Stimulated activated CD8-positive, alpha-beta memory T cell treated with anti-CD3 and anti-CD28 coated beads, Interleukin-4, amount 100 ng/mL, for 4 hours (primary cell): Measurements from ENCODE around the gene SLC7A4.
"Not testable (repeated sequence)": the region's sequence is repeated elsewhere in the genome, so short reads cannot be mapped to it uniquely, and the experiment has no call there.

Experiments used
- DNase-seq, 2 donors: peaks; one replicate each; pipeline ENCODE4 v3.0.0-alpha.2; 2020; ENCODE audit warnings: low read depth in 2 of 2, low spot score in 1 of 2

Gene SLC7A4

GRCh38 chr22:21022955-21023614 lies 9.3 kb downstream of the SLC7A4 start:
- DNase-seq = no peak

DNA sequence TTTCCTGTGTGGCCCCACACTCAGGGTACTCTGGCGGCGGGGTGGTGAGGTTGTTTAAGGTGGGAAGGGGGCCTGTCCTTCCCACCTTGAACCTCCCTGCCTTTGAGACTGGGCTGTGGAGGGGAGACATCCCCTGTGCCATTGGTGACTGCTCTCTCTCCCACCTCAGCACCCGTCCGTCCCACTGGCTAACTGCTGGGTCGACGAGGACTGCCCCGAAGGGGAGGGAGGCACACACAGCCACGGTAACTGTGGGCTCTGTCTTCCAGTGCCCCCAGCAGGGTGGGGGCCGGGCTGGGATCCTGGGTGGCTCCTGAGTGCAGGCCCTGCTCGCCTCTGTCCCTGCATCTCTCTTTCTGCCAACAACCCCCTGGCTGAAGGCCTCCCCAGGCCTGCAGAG lies 9.9 kb downstream of the SLC7A4 start:
- no peak for DNase-seq

GRCh38 chr22:21020802-21021429 lies 11.4 kb downstream of the SLC7A4 start:
- DNase-seq = no peak

DNA sequence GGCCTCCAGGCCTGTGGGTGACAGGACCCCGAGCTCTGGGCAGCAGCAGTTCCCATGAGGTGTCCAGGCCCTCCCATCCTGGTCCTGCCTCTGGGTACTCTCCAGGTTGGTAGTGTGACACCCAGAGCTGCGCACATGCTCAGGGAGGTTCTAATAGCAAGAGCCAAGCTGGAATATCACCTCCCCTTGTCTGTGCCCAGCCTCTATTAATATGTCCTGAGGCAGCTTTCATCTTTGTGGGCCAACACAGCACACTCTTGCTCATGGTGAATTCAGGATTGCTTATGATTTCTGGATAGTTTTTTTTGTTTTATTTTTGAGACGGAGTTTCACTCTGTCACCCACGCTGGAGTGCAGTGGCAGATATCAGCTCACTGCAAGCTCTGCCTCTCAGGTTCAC lies 14.0 kb downstream of the SLC7A4 start:
- DNase-seq = no peak

DNA sequence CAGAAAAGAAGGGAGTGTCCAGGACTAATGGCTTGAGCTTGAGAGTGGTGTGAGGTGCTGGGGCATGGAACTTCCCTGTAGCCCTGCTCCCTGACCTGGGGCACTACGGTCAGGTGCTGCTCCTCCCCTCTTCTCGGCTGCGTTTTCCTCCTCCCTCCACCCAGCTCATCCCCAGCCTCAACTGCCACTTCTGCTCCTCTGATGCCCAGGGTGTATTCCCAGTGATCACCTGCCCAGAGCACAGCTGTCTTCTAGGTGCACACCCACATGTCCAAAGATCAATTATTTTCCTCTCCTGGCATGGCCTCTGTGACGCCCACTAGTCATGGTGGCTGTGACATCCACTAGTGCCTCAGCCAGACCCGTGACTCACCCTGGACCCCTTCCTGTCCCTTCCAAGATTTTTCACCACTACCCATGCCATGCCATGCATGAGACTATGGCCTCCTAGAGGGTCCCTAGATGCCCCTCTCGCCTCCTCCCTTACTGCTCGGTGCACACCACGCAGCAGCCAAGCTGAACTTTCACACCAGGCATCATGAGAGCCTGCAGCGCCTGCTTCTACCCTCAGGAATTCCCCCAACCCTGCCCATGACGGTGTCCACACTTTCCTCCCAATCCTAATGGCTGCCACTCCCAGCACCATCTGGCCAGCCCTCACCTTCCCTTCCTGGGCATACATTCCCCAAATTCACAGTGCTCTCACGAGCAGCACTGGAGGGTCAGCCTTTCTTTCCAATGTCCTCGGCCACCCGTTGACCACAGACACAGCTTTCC lies 15.5 kb downstream of the SLC7A4 start:
- DNase-seq = no peak

DNA sequence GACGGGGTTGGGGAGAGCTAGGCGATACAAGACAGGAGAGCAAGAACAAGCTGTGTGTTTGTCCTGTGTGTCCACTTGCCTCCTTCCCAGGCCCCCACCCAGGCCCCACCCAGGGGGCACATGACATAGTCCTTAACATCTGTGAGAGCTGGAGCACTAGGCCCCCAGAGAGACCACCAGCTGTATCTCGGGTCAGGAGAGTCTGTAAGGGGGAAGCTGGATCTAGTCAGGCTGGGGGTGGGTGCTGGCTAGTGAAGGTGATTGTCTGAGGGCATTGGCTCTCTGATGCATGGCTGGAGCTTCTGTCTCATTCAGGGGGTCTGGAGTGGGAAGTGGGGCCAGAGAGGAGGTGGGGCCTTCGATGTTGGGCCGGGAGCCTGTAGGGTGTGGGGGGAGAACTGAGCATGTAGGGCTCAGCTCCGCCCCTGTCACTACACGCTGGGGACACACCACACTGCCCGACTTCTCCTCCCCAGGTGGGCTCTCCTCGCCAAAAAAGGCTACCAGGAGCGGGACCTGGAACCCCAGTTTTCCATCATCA lies 16.8 kb downstream of the SLC7A4 start:
- no peak for DNase-seq

DNA sequence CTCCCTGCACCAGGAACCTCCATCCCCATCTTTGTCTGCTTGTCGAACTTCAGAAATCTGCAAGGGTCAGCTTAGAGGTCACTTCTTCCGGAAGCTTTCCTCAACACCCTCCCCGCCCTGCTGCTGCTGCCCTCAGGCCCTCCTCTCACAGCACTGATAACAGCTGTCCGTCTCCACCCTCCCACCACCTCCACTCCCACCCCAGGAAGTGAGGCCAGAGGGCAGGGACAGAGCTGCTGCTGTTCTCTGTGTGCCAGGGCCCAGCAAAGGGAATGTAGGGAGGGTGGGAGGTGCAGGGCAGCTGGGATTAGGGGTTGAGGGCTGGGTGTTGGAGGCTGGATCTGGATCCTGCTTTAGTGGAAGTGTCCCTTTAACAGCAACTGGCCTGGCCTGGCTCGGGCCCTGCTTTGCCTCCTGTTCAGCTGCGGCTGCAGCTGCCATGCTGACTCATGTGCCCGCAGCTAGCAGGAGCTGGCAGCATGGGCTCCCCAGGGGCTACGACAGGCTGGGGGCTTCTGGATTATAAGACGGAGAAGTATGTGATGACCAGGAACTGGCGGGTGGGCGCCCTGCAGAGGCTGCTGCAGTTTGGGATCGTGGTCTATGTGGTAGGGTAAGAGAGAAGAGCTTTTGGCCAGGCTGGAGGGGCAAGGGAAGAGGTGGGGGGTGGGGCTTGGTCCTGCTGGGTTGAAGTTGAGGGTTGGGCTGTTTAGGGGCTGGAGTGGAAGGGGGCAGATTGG lies 17.5 kb downstream of the SLC7A4 start, which contains the start of gene P2RX6:
P2RX6 (plus strand) TSS at position 440 of the 740 bp plus-strand sequence; CDS start at position 450, 10 bp downstream.
- DNase-seq = no peak

GRCh38 chr22:21014202-21014725 lies 18.1 kb downstream of the SLC7A4 start:
- DNase-seq = peak; percentile 22 to 76

GRCh38 chr22:21013657-21014201 lies 18.6 kb downstream of the SLC7A4 start:
- no peak for DNase-seq

GRCh38 chr22:21012446-21013407 lies 19.6 kb downstream of the SLC7A4 start:
- DNase-seq = no peak

DNA sequence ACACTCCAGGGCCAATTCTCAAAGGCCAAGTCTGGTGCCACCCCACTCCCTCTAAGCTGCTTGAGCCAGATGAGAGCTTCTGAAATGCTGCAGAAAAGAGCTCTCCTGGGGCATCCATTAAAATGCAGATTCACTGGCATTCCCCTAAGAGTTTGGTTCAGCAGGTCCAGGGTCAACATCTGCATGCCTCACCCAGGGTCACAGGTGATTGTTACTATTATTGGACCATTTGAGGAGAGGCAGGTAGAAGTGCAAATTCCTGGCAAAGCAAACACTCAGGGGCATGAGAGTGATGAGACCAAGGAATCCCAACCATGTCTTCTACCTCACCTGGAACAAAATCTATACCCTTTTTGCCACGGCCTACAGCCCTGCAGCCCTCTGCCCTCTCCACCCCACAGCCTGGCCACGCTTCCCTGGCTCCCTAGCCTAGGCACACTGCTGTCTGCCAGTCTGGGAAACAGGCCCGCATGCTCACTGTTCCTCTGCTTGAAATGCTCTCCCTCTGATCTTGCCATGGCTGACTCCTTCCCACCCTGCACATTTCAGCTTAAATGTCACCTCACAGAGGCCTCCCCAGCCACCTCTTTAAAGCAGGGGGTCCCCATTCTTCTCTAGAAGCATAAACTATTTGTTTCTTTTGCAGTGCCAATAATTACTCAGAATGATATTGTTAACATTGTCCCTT lies 21.8 kb downstream of the SLC7A4 start:
- DNase-seq = no peak

GRCh38 chr22:21009638-21010425 lies 22.5 kb downstream of the SLC7A4 start:
- DNase-seq = no peak

- not testable (repeated sequence) for DNase-seq
Measured at GRCh38 chr22:21009208-21009607, 23.2 kb downstream of the SLC7A4 start.

DNA sequence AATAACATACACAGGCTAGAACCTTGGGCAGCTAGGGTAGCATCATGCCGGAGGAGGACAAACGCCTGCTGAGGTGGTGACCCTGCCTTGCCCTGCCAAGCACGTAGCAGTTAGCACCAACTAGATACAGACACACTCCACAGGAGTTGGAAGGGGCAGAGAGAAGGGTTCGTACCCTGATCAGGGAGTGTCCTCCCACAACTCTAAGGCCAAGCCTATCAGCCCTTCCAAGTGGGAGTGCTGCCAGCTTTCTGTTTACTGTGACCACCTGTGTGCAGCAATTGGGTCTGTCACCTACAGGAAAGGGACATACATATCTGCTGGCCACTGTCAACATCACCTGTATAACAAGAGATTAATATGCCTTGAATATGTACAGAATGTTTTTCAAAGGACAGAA lies 28.6 kb downstream of the SLC7A4 start:
- DNase-seq = no peak

DNA sequence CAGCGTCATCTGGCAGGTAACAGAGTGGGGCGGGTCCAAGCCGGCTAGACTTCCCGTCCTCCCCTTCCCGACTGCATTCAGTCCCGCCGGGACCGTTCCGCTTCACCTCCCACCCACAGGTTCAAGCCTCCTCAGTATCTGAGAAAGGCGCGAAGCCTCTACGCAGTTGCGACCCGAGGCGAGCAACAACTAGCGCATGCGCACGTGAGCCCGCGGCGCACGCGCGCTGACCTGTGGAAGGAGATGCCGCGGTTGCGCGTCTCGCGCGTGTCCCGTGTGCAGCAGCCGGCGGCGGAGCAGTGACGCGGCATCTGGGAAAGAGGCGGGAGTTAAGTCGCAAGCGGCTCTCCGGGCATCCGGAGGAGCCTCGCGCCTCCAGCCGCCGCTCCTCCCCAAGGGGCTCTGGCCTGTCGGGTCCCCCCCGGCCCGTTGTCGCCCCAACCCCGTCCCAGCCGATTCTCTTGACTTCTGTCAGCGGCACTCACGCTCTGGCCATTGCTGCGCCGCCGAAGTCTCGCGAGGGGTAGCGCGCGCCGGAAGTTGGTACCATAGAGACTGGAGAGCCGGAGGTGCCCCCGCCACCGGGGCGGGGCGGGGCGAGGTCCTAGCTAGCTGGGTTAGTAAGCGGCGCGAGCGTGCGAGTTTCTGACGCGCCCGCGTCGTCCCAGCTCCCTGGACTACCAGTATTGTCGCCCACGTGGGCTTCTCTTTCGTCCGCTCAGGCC lies 30.6 kb downstream of the SLC7A4 start, which contains the start of gene THAP7:
THAP7 (minus strand) TSS at position 518 of the 725 bp plus-strand sequence; CDS start at position 311, 207 bp downstream.
- DNase-seq = peak; percentile 92 to 96

GRCh38 chr22:21000987-21001600 lies 31.3 kb downstream of the SLC7A4 start:
- no peak for DNase-seq
